ENCODE measurements around the gene RSPO3.

DNA sequence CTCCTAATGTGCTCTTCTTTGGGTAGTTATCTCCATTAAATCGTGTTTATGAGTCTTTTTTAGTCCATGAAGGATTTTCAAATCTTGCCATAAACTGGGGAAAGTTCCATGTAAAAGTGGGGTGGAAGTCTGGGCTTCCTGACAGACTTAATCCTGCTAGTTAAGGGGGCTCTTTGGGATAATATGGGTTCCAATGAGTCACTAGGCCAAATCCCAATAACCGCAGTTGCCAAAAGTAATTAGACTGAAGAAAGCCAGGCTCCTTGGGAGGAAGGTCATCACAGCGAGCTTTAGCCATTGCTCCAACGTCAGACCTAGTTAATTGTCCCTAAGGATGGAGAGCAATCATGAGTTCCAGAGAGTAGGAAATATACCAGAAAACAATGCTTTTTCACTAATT, 10.8 kb downstream of the RSPO3 start:
- TF ChIP-seq, protein P1, sequence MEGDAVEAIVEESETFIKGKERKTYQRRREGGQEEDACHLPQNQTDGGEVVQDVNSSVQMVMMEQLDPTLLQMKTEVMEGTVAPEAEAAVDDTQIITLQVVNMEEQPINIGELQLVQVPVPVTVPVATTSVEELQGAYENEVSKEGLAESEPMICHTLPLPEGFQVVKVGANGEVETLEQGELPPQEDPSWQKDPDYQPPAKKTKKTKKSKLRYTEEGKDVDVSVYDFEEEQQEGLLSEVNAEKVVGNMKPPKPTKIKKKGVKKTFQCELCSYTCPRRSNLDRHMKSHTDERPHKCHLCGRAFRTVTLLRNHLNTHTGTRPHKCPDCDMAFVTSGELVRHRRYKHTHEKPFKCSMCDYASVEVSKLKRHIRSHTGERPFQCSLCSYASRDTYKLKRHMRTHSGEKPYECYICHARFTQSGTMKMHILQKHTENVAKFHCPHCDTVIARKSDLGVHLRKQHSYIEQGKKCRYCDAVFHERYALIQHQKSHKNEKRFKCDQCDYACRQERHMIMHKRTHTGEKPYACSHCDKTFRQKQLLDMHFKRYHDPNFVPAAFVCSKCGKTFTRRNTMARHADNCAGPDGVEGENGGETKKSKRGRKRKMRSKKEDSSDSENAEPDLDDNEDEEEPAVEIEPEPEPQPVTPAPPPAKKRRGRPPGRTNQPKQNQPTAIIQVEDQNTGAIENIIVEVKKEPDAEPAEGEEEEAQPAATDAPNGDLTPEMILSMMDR (IDR thresholded peaks at IDR 0.05): no peak
- no peak for TF ChIP-seq POLR2A (IDR thresholded peaks at IDR 0.05)

Measured in thyroid gland (tissue), 4 donors.